NB4 (cell line): ENCODE measurements around the gene ZNF469.

Experiments used
- DNase-seq: peaks from one replicate; pipeline ENCODE4 v3.0.0; 2010; ENCODE audit warnings: low read depth
- H3K4me3 ChIP-seq: one replicate; pipeline ENCODE4 v1.5.1; 2011; ENCODE audit warnings: mild to moderate bottlenecking, low read depth, low read length, moderate library complexity
- MYC ChIP-seq: IDR thresholded peaks from 2 replicates; pipeline ENCODE4 v1.6.1; 2011; ENCODE audit warnings: low read depth, low read length
- POLR2A ChIP-seq: IDR thresholded peaks from 2 replicates; pipeline ENCODE4 v1.6.1; 2011; ENCODE audit warnings: mild to moderate bottlenecking; ENCODE audit not compliant: insufficient read length; ENCODE audit errors: extremely low read depth
- TF ChIP-seq, protein P1 (sequence below): IDR thresholded peaks from 2 replicates; pipeline ENCODE4 v1.6.1; 2011; ENCODE audit warnings: low read depth, low read length
- TF ChIP-seq, protein P2 (sequence below): IDR thresholded peaks from one replicate; pipeline ENCODE4 v1.5.1; 2012; ENCODE audit warnings: low read depth, low read length

The ZNF469 gene

DNA sequence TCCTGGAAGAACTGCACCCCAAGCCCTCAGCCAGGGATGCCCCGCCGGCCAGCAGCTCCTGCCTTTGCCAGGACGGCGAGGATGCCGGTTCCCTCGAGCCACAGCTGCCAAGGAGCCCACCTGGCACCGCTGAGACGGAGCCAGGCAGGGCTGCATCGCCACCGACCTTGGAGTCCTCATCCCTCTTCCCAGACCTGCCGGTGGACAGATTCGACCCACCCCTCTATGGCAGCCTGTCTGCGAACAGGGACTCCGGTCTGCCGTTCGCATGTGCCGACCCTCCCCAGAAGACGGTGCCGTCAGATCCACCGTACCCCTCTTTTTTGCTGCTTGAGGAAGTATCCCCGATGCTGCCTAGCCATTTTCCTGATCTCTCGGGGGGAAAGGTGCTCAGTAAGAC, 48.9 kb downstream of the ZNF469 start:
- H3K4me3 ChIP-seq, result no peak overlapping the region
- TF ChIP-seq MYC, result no peak
- TF ChIP-seq, protein P1, sequence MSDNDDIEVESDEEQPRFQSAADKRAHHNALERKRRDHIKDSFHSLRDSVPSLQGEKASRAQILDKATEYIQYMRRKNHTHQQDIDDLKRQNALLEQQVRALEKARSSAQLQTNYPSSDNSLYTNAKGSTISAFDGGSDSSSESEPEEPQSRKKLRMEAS, result no peak
- DNase-seq, result no peak

DNA sequence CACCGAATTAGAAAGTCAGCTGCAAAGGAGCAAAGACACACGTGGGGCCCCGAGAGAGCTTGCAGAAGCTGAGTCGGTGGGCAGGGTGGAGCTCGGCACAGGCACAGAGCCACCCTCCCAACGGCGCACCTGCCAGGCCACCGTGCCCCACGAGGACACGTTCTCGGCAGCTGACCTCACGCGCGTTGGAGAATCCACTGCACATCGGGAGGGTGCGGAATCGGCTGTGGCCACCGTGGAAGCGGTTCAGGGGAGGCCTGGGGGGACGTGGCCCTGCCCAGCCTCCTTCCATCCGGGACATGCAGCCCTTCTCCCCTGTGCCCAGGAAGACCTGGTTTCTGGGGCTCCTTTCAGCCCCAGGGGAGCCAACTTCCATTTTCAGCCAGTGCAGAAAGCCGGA, 49.4 kb downstream of the ZNF469 start:
- DNase-seq, result no peak
- no peak overlapping the region for H3K4me3 ChIP-seq
- TF ChIP-seq POLR2A, result no peak
- TF ChIP-seq, protein P2, sequence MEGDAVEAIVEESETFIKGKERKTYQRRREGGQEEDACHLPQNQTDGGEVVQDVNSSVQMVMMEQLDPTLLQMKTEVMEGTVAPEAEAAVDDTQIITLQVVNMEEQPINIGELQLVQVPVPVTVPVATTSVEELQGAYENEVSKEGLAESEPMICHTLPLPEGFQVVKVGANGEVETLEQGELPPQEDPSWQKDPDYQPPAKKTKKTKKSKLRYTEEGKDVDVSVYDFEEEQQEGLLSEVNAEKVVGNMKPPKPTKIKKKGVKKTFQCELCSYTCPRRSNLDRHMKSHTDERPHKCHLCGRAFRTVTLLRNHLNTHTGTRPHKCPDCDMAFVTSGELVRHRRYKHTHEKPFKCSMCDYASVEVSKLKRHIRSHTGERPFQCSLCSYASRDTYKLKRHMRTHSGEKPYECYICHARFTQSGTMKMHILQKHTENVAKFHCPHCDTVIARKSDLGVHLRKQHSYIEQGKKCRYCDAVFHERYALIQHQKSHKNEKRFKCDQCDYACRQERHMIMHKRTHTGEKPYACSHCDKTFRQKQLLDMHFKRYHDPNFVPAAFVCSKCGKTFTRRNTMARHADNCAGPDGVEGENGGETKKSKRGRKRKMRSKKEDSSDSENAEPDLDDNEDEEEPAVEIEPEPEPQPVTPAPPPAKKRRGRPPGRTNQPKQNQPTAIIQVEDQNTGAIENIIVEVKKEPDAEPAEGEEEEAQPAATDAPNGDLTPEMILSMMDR, result no peak
- TF ChIP-seq, protein P1, result no peak
- no peak for TF ChIP-seq MYC
